GM19467 (cell line): ENCODE results near the gene HOXA11.

Experiments
- ATAC-seq: cut with Tn5 transposase; IDR thresholded peaks from one replicate; pipeline ENCODE4 v1.9.1; 2021; ENCODE audit warnings: mild to moderate bottlenecking, moderate library complexity; ENCODE audit not compliant: unreplicated experiment

HOXA11 gene

GRCh38 chr7:27207348-27207985 is 22.4 kb upstream of the HOXA11 start:
- no peak for ATAC-seq

GRCh38 chr7:27205325-27206280 is 20.6 kb upstream of the HOXA11 start:
- no peak for ATAC-seq

- no peak for ATAC-seq
These were observed 19.9 kb upstream of the HOXA11 start for GRCh38 chr7:27204851-27205322.

GRCh38 chr7:27203964-27204594 is 19.0 kb upstream of the HOXA11 start:
- ATAC-seq: no peak

GRCh38 chr7:27203365-27203953 is 18.4 kb upstream of the HOXA11 start:
- ATAC-seq: no peak

- ATAC-seq: no peak
These were observed 17.8 kb upstream of the HOXA11 start for GRCh38 chr7:27202862-27203134.

- no peak for ATAC-seq
These were observed 17.2 kb upstream of the HOXA11 start for GRCh38 chr7:27202018-27202861.

GRCh38 chr7:27201580-27202017 is 16.6 kb upstream of the HOXA11 start:
- ATAC-seq: no peak

GRCh38 chr7:27200761-27201579 is 15.9 kb upstream of the HOXA11 start:
- no peak for ATAC-seq

- ATAC-seq: no peak
These were observed 15.1 kb upstream of the HOXA11 start, which contains the start of gene HOXA13 for GRCh38 chr7:27199849-27200760. Gene HOXA13, minus strand, starts transcription at chr7:27200091. Its CDS starts 14 bp downstream, at chr7:27200077.

GRCh38 chr7:27198871-27199801 is 14.1 kb upstream of the HOXA11 start:
- no peak for ATAC-seq

- no peak for ATAC-seq
These were observed 13.3 kb upstream of the HOXA11 start for GRCh38 chr7:27198138-27198841.

- no peak for ATAC-seq
These were observed 12.4 kb upstream of the HOXA11 start for GRCh38 chr7:27197137-27198042.

GRCh38 chr7:27196287-27196767 is 11.3 kb upstream of the HOXA11 start:
- no peak for ATAC-seq

GRCh38 chr7:27194686-27195379 is 9.8 kb upstream of the HOXA11 start:
- no peak for ATAC-seq
